HPDE6-E6E7 (cell line): ENCODE measurements around the gene SERPINA9.
A peak's percentile ranks its signal among the peaks of the same experiment; 100 is the strongest.
"Not testable (repeated sequence)": the region's sequence is repeated elsewhere in the genome, so short reads cannot be mapped to it uniquely, and the experiment has no call there.

Experiments
- DNase-seq: peaks from one replicate; pipeline ENCODE4 v3.0.0; 2011; ENCODE audit warnings: missing footprints; ENCODE audit errors: extremely low spot score

The SERPINA9 gene

GRCh38 chr14:94485944-94486841, 10.2 kb upstream of the SERPINA9 start:
- peak; percentile 59 for DNase-seq

GRCh38 chr14:94484481-94484880, 8.5 kb upstream of the SERPINA9 start:
- DNase-seq = no peak

- no peak for DNase-seq
Observed at GRCh38 chr14:94483729-94484275, 7.8 kb upstream of the SERPINA9 start.

- no peak for DNase-seq
Observed at GRCh38 chr14:94483071-94483451, 7.1 kb upstream of the SERPINA9 start.

GRCh38 chr14:94482132-94483070, 6.4 kb upstream of the SERPINA9 start:
- not testable (repeated sequence) for DNase-seq

- DNase-seq = no peak
Observed at GRCh38 chr14:94481468-94482131, 5.6 kb upstream of the SERPINA9 start.

- no peak for DNase-seq
Observed at GRCh38 chr14:94480809-94481208, 4.8 kb upstream of the SERPINA9 start.

GRCh38 chr14:94478420-94478819, 2.4 kb upstream of the SERPINA9 start:
- DNase-seq = no peak

- no peak for DNase-seq
Observed at GRCh38 chr14:94474581-94475031, 1.4 kb downstream of the SERPINA9 start.

GRCh38 chr14:94473666-94474410, 2.2 kb downstream of the SERPINA9 start:
- no peak for DNase-seq

GRCh38 chr14:94472842-94473241, 3.2 kb downstream of the SERPINA9 start:
- DNase-seq = no peak

GRCh38 chr14:94471045-94471444, 5.0 kb downstream of the SERPINA9 start:
- no peak for DNase-seq

GRCh38 chr14:94470311-94470710, 5.7 kb downstream of the SERPINA9 start:
- no peak for DNase-seq

GRCh38 chr14:94469261-94469660, 6.7 kb downstream of the SERPINA9 start:
- DNase-seq = no peak

GRCh38 chr14:94467728-94468520, 8.1 kb downstream of the SERPINA9 start:
- DNase-seq = no peak

- no peak for DNase-seq
Observed at GRCh38 chr14:94466706-94467370, 9.2 kb downstream of the SERPINA9 start.

GRCh38 chr14:94465042-94465441, 11.0 kb downstream of the SERPINA9 start:
- no peak for DNase-seq

- no peak for DNase-seq
Observed at GRCh38 chr14:94464290-94464689, 11.7 kb downstream of the SERPINA9 start.

GRCh38 chr14:94462763-94463572, 13.0 kb downstream of the SERPINA9 start:
- DNase-seq = no peak
